Measurements from ENCODE around the gene ATG13. TPM values are rescaled to one million over a fixed set of nuclear protein-coding genes. Genes with fewer than 3 reads are reported as not detected.
"Not testable (repeated sequence)": the region's sequence is repeated elsewhere in the genome, so short reads cannot be mapped to it uniquely, and the experiment has no call there.

ATG13 gene
- 57.7 and 67.3 TPM in 2 replicates for total RNA-seq

- DNase-seq, result peak; percentile 95
Observed at GRCh38 chr11:46617134-46617971, at the start of gene ATG13, which contains the start of gene HARBI1. Gene ATG13, plus strand, starts transcription at chr11:46617553. Its CDS starts 26,739 bp downstream, at chr11:46644292. Gene HARBI1, minus strand, starts transcription at chr11:46617227. Its CDS starts 990 bp downstream, at chr11:46616237.

DNA sequence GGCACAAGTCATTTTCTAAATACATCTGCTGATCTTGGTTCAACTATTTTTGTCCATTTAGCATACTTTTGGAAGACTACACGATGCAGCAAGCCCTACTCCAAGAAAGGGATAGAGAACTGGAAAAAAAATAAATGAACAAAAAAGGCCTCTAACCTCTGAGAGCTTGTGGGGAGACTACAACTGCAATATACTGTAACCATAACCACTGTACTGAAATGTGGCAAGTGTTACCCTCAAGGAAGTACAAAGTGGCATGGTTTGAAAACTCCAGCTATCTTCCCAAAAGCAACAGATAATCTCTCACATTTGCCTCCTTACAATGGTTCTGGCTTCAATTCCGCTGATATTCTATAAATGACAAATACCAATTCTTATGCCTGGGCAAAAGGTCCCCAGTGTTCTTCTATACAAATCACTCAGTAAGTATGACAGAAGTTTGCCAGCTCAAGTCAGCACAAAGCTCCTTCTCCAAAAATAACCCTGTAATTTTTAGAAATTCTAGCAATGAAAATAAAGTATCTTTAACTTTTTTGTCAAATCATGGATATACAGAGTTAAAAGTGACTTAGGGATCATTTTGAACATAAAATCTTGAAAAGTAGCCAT lies 46.5 kb upstream of the ATG13 start:
- no peak for DNase-seq

DNA sequence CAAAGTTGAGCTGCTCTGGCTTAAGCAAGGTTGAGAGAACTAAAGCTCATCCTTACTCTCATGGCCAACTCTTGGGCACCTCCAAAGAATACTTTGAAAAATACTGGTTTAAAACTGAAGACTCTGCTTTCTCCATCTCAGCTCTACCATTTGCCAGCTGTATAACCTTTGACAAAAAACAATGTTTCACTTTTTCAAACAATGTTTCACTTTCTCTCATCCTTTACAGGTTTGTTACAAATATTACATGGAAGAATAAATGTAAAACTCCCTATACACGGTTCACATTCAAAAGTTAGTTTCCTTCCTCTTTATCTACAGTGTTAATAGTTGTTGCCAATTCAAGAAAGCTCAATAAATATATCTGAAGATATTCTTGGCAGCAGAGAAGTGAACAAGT lies 42.7 kb upstream of the ATG13 start:
- DNase-seq, result no peak

DNA sequence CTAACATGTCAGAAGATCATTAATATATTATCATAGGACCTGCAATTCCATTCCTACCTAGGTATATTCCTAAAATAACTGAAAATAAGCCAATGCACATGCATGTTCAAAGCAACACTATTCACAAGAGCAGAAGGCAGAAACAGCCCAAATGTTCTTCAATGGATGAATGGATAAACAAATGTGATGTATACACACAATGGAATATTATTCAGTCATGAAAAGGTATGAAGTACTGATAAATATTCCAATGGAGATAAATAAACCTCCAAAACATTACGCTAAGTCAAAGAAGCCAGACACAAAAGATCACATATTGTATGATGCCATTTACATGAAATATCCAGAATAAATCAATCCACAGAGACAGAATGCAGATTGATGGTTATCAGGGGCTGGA lies 40.3 kb upstream of the ATG13 start:
- no peak for DNase-seq

GRCh38 chr11:46582588-46582987 lies 34.8 kb upstream of the ATG13 start:
- no peak for DNase-seq

DNA sequence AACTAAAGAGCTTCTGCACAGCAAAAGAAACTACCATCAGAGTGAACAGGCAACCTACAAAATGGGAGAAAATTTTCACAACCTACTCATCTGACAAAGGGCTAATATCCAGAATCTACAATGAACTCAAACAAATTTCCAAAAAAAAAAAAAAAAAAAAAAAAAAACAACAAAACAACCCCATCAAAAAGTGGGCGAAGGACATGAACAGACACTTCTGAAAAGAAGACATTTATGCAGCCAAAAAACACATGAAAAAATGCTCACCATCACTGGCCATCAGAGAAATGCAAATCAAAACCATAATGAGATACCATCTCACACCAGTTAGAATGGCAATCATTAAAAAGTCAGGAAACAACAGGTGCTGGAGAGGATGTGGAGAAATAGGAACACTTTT lies 33.8 kb upstream of the ATG13 start:
- DNase-seq, result not testable (repeated sequence)

DNA sequence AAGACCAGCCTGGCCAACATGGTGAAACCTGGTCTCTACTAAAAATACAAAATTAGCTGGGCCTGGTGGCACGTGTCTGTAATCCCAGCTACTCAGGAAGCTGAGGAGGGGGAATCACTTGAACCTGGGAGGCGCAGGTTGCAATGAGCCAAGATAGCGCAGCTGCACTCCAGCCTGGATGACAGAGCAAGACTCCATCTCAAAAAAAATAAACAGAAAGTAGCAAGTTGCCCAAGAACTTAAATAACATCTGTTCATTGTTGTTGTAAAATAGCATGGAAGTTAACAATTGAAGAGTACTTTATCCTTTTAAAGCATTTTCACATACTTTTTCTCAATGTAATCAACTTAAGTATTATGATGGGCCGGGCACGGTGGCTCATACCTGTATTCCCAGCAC lies 29.2 kb upstream of the ATG13 start:
- no peak for DNase-seq

DNA sequence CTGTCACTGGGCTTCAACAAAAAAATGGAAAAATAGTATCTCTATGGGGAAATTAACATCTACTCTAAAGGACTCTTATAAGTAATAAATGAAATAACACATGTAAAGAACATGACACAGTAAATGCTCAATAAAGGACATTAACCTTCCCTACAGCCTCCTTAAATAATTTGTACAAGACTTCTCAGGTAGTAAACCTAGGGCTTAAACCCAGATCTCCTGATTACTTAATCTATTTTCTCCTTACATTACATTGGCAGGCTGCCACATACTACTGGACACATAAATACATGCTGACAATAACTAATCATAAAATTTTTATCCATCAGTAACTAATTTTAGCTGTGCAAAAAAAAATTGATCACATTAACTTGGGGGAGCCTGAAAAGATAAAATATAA lies 28.4 kb upstream of the ATG13 start:
- no peak for DNase-seq

DNA sequence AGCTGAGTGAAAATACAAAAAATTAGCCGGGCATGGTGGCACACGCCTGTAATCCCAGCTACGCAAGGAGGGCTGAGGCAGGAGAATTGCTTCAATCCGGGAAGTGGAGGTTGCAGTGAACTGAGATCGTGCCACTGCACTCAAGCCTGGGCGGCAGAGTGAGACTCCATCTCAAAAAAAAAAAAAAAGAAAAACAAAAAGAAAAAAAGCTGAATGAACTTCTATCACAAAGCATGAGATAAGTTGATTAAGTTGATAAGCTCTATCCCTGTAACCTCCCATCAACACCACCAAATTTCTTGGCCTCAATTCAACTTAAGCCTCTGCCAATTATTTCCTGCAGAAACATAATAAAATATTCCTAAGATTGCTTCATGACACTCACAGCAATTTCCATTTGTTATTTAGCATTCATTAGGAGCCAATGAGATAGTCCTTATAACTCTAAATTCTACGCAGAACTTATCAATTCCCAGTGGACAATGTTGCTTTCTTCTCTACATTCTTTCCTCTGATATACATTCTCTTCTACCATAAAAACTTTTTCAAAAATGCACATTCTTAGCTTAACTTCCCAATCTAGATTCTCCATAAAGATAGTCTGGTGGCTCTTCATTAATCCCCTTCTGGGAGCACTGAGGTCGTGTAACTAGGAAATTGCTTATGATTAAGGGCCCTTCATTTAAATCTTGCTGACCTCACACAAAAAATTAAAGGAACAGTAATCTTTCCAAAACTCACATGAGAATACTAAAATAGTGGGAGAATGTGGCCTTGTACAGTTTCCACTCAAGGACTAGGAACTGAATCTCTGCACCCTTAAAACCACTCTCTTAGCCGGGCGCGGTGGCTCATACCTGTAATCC lies 26.4 kb upstream of the ATG13 start:
- peak; percentile 38 for DNase-seq

DNA sequence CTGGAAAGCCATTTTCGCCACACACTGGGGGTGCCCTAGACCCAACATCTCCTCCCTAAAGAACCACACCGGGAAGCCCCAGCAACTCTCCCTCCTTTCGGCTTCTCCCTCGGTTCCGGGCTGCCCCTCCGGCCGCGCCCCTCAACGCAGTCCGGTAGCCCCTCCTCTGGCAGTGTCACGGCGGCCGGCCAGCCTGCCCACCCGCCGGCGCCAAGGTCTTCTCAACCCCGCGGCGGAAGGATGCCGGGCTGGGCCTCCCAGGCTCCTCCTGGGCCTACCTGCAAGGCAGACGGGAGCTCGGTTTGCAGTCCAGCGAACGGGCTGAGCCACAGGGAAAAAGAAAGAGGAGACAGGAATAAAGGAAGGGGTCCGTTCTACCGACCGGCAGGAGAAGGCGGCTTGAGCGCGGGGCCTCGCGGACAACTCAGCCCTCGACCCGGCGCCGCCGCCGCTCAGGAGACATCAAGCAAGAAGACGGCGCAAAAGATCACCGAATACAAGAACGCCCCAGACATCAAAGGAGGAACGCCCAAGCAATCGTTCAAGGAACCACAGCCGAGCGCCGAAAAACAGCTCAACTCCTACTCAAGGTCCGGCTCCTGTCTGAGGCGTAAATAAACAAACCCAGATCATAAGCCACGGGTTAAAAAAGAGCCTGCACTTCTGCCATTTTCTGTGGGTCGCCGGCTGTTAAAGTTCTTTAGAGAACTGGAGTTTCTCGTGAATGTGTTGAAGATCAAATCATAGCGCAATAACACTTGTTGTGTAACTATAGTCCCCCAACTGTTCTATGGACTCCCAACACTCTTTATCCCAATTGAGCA lies 23.6 kb upstream of the ATG13 start, which contains the start of gene AMBRA1:
TSS of gene AMBRA1 (minus strand) at position 474 of the 824 bp plus-strand sequence. CDS start 45,643 bp downstream, outside the sequence.
- peak; percentile 96 for DNase-seq

DNA sequence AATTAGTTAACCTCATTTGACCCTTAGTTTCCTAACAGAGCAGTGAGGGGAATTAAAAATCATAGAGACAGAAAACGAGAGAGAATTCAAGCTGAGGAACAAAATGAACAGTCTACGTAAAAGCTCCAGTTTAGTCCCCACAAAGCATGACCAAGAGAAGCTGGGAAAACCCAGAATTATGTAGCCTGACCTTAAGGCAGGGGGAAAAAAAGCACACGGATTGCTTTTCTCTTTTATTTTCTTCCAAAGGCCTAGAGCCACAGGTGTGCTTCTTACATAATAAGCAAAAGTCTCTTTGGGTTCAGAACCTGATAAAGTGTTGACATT lies 23.0 kb upstream of the ATG13 start:
- DNase-seq, result no peak

GRCh38 chr11:46594785-46595184 lies 22.6 kb upstream of the ATG13 start:
- no peak for DNase-seq

DNA sequence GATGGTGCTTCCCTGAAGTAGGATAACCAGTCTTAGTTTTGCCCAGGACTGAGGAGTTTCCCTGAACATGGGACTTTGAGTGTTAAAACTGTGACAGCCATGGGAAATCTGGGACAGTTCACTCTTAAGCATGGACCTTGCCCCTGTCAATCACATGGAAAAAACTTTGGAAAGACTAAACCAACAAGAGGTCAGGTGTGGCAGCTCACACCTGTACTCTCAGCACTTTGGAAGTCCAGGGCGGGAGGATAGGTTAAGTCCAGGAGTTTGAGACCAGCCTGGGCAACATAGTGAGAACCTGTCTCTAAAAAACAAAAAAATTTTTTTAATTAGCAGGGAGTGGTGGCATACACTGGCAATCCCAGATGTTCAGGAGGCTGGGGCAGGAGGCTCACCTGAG lies 20.2 kb upstream of the ATG13 start:
- DNase-seq, result no peak

DNA sequence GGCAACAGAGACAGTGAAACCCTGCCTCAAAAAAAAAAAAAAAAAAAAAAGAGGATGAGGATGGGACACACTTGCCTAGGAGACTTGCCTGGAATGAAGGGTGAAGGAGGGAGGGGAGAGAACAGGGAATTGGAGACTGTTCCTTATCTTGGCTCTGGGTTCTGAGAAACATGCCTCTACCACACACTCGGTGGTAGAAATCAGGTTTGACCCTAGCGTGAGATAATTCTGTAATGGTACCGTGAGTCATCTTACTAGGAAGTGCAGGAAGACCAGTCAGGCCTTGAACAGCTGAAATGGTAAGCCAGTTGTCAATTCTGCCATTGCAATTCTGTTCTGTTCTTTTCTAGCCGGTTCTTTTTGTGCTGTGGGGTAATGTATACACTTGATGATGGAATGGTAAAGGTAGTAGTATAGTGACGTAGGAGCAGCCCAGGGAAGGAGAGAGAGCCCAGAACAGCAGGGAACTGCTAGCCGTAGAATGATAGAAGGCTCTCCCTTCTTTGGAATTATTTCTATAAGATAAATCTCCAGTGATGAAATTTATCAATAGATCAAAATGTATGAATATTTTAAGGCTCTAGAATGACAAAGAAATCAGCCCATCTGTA lies 19.6 kb upstream of the ATG13 start:
- peak; percentile 78 for DNase-seq

- DNase-seq, result no peak
Observed at GRCh38 chr11:46599340-46600193, 17.8 kb upstream of the ATG13 start.

DNA sequence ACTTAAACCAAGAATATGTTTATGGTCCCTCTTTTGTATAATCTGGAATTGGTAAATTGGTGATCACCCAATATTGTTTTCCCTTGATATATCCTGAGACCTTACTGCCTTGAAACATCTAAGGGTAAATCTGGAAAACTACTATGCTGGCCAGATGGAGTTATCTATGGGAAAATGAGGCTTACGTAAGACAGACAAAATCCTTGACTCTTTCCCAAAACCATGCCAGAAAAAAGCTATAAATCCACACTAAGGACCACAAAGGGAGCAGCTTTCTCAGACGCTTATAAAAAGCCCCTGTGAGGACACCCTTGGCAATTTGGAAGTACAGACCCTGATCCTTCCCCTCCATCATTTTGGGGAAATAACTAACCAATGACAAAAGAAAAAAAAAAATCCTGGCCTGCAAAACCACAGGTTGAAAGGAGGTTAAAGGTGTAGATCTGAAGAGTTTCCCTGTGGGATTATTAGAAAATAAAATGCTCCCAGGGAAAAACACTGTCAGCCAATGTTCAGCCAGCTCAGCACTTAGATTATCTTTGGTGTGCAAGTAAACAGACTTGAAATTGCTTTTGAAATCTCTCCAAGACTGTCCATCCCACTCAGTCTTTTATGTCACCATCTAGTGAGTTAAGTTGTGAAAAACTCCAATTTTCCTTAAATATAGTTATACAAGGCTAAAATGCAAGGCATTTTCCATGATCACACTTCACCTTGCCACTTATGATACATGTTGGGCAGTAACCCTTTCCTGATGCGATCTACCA lies 17.0 kb upstream of the ATG13 start:
- no peak for DNase-seq

GRCh38 chr11:46601129-46601528 lies 16.2 kb upstream of the ATG13 start:
- DNase-seq, result no peak

DNA sequence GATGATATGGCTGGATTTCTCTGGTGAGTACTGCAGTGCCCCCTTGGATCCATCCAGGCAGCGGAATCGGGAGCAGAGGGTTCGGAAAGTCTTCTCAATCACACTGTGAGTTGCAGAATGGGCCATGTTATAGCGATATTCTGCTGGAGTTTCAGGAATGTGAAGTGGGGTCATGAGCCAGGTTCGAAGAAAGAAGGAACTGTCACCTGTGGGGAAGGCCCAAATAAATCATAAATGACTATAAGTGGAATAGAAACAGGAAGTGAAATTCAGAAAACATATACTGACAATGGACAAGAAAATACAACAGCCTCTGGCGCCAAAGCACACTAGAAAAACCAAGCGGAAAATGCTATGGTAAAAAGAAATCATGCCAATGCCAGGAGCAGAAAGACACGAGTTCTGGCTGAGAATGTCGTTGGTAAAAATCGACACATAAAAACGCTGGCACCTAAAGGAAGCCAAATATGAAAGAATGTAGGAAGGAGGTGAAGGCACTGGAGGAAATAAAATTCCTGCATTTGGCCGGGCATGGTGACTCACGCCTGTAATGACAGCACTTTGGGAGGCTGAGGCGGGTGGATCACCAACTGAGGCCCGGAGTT lies 13.5 kb upstream of the ATG13 start:
- DNase-seq, result no peak

DNA sequence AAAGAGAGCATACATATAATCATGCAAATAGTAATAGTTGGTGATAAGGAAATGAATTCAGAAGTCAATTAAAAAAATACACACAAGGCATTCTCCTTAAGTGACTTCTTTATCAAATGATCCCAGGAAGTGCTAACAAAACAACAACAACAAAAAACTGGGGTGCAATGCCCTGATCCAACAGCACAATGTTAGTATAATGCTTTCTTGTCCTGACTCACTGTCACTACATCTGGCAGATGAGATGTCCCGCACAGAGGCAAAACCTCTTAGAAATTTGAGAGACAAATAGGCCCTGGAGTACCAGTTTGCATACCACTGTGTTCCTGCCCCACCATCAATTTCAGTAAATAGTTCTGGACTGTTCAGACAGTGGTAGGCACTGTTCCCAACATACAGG lies 12.6 kb upstream of the ATG13 start:
- no peak for DNase-seq

GRCh38 chr11:46607516-46607915 lies 9.8 kb upstream of the ATG13 start:
- no peak for DNase-seq

Measured in dermis blood vessel endothelial cell (primary cell).